ENCODE data around the gene LETMD1.

The LETMD1 gene

DNA sequence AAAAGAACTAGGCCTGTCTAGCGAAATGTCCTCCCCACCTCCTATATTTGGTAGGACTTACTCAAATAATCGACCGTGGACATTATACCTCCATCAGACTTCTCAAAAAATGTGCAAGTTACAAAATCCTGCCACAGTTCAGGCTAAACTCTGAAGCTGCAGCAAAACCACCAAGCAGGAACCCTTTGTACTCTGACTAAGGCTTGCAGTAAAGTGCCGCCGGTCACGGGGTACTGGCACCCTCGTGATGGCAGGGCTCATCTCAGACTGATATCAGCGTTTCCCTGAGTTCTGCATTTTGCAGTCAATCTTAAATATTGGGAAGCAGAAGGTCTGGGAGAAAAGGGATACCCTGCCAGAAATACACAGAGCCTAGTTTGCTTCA lies 39.1 kb upstream of the LETMD1 start:
- H2BK120ac ChIP-seq (ENCODE audit: low read depth, low read length) = no peak overlapping the region
- H2AFZ ChIP-seq (ENCODE audit: low read depth, low read length) = no peak overlapping the region
- peak overlapping the region; percentile 1 for H3K9ac ChIP-seq (ENCODE audit: low read length)
- no peak overlapping the region for H3K23ac ChIP-seq (ENCODE audit: low read length in 2 of 2)
- H3K79me1 ChIP-seq (replicated peaks; ENCODE audit: low read length, poor library complexity, severe bottlenecking) = peaks cover 37% of the 10 kb centered on the region
- H3K4me3 ChIP-seq (ENCODE audit: insufficient read depth in 1 of 2, low read depth in 1 of 2, low read length in 2 of 2) = no peak overlapping the region
- no peak overlapping the region for H4K8ac ChIP-seq (ENCODE audit: low read length)
- H3K4me1 ChIP-seq (ENCODE audit: control insufficient read depth, insufficient read depth, low read depth, low read length) = peaks cover 6% of the 10 kb centered on the region
- H3K9me3 ChIP-seq (ENCODE audit: control insufficient read depth, low read length) = no peaks in the 10 kb centered on the region
- H3K14ac ChIP-seq (ENCODE audit: low read length in 2 of 2) = no peak overlapping the region
- no peak for DNase-seq
- no peaks in the 10 kb centered on the region for H3K27me3 ChIP-seq (ENCODE audit: control insufficient read depth in 1 of 2, insufficient read depth in 1 of 2, low read length in 2 of 2)
- no peak overlapping the region for H4K91ac ChIP-seq (ENCODE audit: low read length)
- no peak overlapping the region for H3K4me2 ChIP-seq (ENCODE audit: low read length, poor library complexity, severe bottlenecking)
- no peak overlapping the region for H3K4ac ChIP-seq (ENCODE audit: low read depth in 1 of 2, low read length in 2 of 2)
- no peak overlapping the region for H2BK15ac ChIP-seq (ENCODE audit: low read depth, poor library complexity, severe bottlenecking)
- peaks cover 14 to 42% of the 10 kb centered on the region in 2 experiments for H3K36me3 ChIP-seq (ENCODE audit: control insufficient read depth in 1 of 2, insufficient read depth in 2 of 2, low read depth in 1 of 2, low read length in 2 of 2)
- WGBS = 95% methylated on average over 8 of the region's 8 CpGs
- H2BK5ac ChIP-seq (ENCODE audit: low read depth, low read length, poor library complexity, severe bottlenecking) = no peak overlapping the region
- H3K18ac ChIP-seq (ENCODE audit: low read depth in 1 of 2, low read length in 2 of 2) = no peak overlapping the region
- no peak overlapping the region for H3K27ac ChIP-seq (ENCODE audit: low read length, poor library complexity, severe bottlenecking)
- no peak overlapping the region for H2AK5ac ChIP-seq (ENCODE audit: low read length, severe bottlenecking)
- no peak overlapping the region for H2BK12ac ChIP-seq (ENCODE audit: low read length in 2 of 2)

DNA sequence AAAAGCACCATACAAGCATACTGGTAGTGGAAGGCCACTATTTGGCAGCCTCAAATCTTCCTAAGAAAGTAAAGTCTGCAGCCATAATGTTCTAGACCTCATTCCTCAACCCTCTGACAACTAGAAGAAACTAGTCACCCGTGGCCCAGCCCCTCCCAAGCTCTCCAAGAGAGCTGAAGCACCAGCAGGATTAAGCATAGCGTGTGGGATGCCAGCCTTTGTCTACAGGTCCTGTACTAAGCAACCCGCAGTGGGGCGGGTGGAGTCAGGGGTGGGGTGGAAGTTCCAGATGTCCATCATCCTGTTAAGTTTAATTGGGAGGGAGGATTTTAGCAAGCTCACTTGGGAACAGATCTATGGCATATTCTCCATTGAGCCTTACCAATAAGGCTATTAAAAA lies 36.2 kb upstream of the LETMD1 start:
- no peak overlapping the region for H4K8ac ChIP-seq (ENCODE audit: low read length)
- H3K9ac ChIP-seq (ENCODE audit: low read length) = no peak overlapping the region
- H3K14ac ChIP-seq (ENCODE audit: low read length in 2 of 2) = no peak overlapping the region
- no peak overlapping the region for H2BK120ac ChIP-seq (ENCODE audit: low read depth, low read length)
- H3K4me1 ChIP-seq (ENCODE audit: control insufficient read depth, insufficient read depth, low read depth, low read length) = peaks cover 6% of the 10 kb centered on the region
- H3K36me3 ChIP-seq (ENCODE audit: control insufficient read depth in 1 of 2, insufficient read depth in 2 of 2, low read depth in 1 of 2, low read length in 2 of 2) = peaks cover 7 to 14% of the 10 kb centered on the region in 2 experiments
- H2BK12ac ChIP-seq (ENCODE audit: low read length in 2 of 2) = no peak overlapping the region
- H3K79me1 ChIP-seq (replicated peaks; ENCODE audit: low read length, poor library complexity, severe bottlenecking) = peaks cover 31% of the 10 kb centered on the region
- no peak overlapping the region for H3K27ac ChIP-seq (ENCODE audit: low read length, poor library complexity, severe bottlenecking)
- H3K18ac ChIP-seq (ENCODE audit: low read depth in 1 of 2, low read length in 2 of 2) = no peak overlapping the region
- WGBS = 92% methylated on average over 3 of the region's 4 CpGs
- H2BK15ac ChIP-seq (ENCODE audit: low read depth, poor library complexity, severe bottlenecking) = no peak overlapping the region
- DNase-seq = no peak
- H2BK5ac ChIP-seq (ENCODE audit: low read depth, low read length, poor library complexity, severe bottlenecking) = no peak overlapping the region
- H3K23ac ChIP-seq (ENCODE audit: low read length in 2 of 2) = no peak overlapping the region
- H3K4me2 ChIP-seq (ENCODE audit: low read length, poor library complexity, severe bottlenecking) = no peak overlapping the region
- H3K4me3 ChIP-seq (ENCODE audit: insufficient read depth in 1 of 2, low read depth in 1 of 2, low read length in 2 of 2) = no peak overlapping the region
- H2AFZ ChIP-seq (ENCODE audit: low read depth, low read length) = no peak overlapping the region
- H3K27me3 ChIP-seq (ENCODE audit: control insufficient read depth in 1 of 2, insufficient read depth in 1 of 2, low read length in 2 of 2) = no peaks in the 10 kb centered on the region
- no peak overlapping the region for H2AK5ac ChIP-seq (ENCODE audit: low read length, severe bottlenecking)
- H4K91ac ChIP-seq (ENCODE audit: low read length) = no peak overlapping the region
- H3K4ac ChIP-seq (ENCODE audit: low read depth in 1 of 2, low read length in 2 of 2) = no peak overlapping the region
- no peaks in the 10 kb centered on the region for H3K9me3 ChIP-seq (ENCODE audit: control insufficient read depth, low read length)

DNA sequence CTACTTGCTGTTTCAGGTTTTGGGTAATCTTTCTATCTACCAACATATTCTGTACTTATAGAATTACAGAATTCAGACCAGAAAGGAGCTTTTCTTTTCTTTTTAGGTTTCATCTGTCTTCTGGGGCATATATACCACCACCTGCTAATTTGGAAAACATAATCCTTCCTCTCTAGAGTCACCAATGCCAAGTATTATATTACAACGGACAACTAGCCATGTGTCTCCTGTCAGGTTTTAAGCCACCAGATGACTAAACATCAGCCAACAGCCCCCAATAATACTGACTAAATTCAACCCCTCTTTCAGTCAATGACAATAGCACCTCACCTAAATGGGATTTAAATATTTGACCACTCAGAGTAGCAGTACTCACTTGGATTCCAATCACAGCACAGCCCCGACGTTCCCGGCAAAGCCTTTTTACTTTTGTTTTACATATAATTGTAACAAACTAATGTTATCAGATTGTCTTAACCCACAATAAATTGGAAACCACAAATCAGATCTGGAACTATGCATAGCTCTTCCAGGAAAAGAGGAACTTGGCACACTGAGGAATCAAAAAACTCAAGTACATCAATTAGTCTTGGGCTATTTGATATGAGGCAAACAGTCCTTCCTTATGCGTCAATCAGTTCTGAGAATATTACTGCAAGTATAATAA lies 35.4 kb upstream of the LETMD1 start:
- H2BK12ac ChIP-seq (ENCODE audit: low read length in 2 of 2) = no peak overlapping the region
- H2BK5ac ChIP-seq (ENCODE audit: low read depth, low read length, poor library complexity, severe bottlenecking) = no peak overlapping the region

DNA sequence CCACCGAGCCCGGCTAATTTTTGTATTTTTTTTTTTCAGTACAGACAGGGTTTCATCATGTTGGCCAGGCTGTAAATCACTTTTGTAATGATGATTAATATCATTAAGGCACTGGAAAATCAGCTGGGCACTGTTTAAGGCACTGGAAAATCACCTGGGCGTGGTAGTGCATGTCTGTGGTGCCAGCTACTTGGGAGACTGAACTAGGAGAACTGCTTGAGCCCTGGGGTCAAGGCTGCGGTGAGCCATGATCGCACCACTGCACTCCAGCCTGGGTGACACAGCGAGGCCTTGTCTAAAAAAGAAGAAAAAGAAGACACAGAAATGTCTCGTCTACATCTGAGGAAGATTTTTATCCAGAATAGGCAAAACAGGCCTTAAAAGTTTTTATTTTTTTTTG lies 34.7 kb upstream of the LETMD1 start:
- WGBS = 95% methylated on average over 7 of the region's 7 CpGs
- no peak overlapping the region for H3K4me2 ChIP-seq (ENCODE audit: low read length, poor library complexity, severe bottlenecking)
- H3K9me3 ChIP-seq (ENCODE audit: control insufficient read depth, low read length) = no peaks in the 10 kb centered on the region
- H3K27me3 ChIP-seq (ENCODE audit: control insufficient read depth in 1 of 2, insufficient read depth in 1 of 2, low read length in 2 of 2) = no peaks in the 10 kb centered on the region
- no peak overlapping the region for H2AFZ ChIP-seq (ENCODE audit: low read depth, low read length)
- no peak overlapping the region for H3K23ac ChIP-seq (ENCODE audit: low read length in 2 of 2)
- no peak overlapping the region for H2BK5ac ChIP-seq (ENCODE audit: low read depth, low read length, poor library complexity, severe bottlenecking)
- no peak for DNase-seq
- no peak overlapping the region for H2BK120ac ChIP-seq (ENCODE audit: low read depth, low read length)
- H4K8ac ChIP-seq (ENCODE audit: low read length) = no peak overlapping the region
- H3K4ac ChIP-seq (ENCODE audit: low read depth in 1 of 2, low read length in 2 of 2) = no peak overlapping the region
- H3K27ac ChIP-seq (ENCODE audit: low read length, poor library complexity, severe bottlenecking) = no peak overlapping the region
- H3K36me3 ChIP-seq (ENCODE audit: control insufficient read depth in 1 of 2, insufficient read depth in 2 of 2, low read depth in 1 of 2, low read length in 2 of 2) = no peaks in the 10 kb centered on the region
- peaks cover 24% of the 10 kb centered on the region for H3K79me1 ChIP-seq (replicated peaks; ENCODE audit: low read length, poor library complexity, severe bottlenecking)
- H3K14ac ChIP-seq (ENCODE audit: low read length in 2 of 2) = no peak overlapping the region
- no peak overlapping the region for H4K91ac ChIP-seq (ENCODE audit: low read length)
- H2BK12ac ChIP-seq (ENCODE audit: low read length in 2 of 2) = no peak overlapping the region
- no peak overlapping the region for H2AK5ac ChIP-seq (ENCODE audit: low read length, severe bottlenecking)
- no peak overlapping the region for H2BK15ac ChIP-seq (ENCODE audit: low read depth, poor library complexity, severe bottlenecking)
- peaks cover 7% of the 10 kb centered on the region for H3K4me1 ChIP-seq (ENCODE audit: control insufficient read depth, insufficient read depth, low read depth, low read length)
- no peak overlapping the region for H3K18ac ChIP-seq (ENCODE audit: low read depth in 1 of 2, low read length in 2 of 2)
- H3K9ac ChIP-seq (ENCODE audit: low read length) = no peak overlapping the region
- H3K4me3 ChIP-seq (ENCODE audit: insufficient read depth in 1 of 2, low read depth in 1 of 2, low read length in 2 of 2) = no peak overlapping the region

More for the DNA sequence above, 35.4 kb upstream of the LETMD1 start:
- Histone ChIP-seq H3K79me1 (replicated peaks; ENCODE audit: low read length, poor library complexity, severe bottlenecking) (peaks cover 28% of the 10 kb centered on the region), H3K9ac (ENCODE audit: low read length) (no peak overlapping the region), H3K9me3 (ENCODE audit: control insufficient read depth, low read length) (no peaks in the 10 kb centered on the region), H3K14ac (ENCODE audit: low read length in 2 of 2) (no peak overlapping the region), H2BK120ac (ENCODE audit: low read depth, low read length) (no peak overlapping the region), H2BK15ac (ENCODE audit: low read depth, poor library complexity, severe bottlenecking) (no peak overlapping the region), H3K4me1 (ENCODE audit: control insufficient read depth, insufficient read depth, low read depth, low read length) (peaks cover 6% of the 10 kb centered on the region), H3K23ac (ENCODE audit: low read length in 2 of 2) (no peak overlapping the region), H2AK5ac (ENCODE audit: low read length, severe bottlenecking) (no peak overlapping the region), H4K8ac (ENCODE audit: low read length) (no peak overlapping the region), H3K4ac (ENCODE audit: low read depth in 1 of 2, low read length in 2 of 2) (no peak overlapping the region), H4K91ac (ENCODE audit: low read length) (no peak overlapping the region), H3K4me2 (ENCODE audit: low read length, poor library complexity, severe bottlenecking) (no peak overlapping the region), H3K27me3 (ENCODE audit: control insufficient read depth in 1 of 2, insufficient read depth in 1 of 2, low read length in 2 of 2) (no peaks in the 10 kb centered on the region), H3K18ac (ENCODE audit: low read depth in 1 of 2, low read length in 2 of 2) (no peak overlapping the region), H2AFZ (ENCODE audit: low read depth, low read length) (no peak overlapping the region), H3K4me3 (ENCODE audit: insufficient read depth in 1 of 2, low read depth in 1 of 2, low read length in 2 of 2) (no peak overlapping the region), H3K36me3 (ENCODE audit: control insufficient read depth in 1 of 2, insufficient read depth in 2 of 2, low read depth in 1 of 2, low read length in 2 of 2) (peaks cover under 1 to 7% of the 10 kb centered on the region in 2 experiments), H3K27ac (ENCODE audit: low read length, poor library complexity, severe bottlenecking) (no peak overlapping the region)
- WGBS = 95% methylated on average over 2 of the region's 5 CpGs
- no peak for DNase-seq
